ENCODE data around the gene NRIP1. TPM values are rescaled to one million over a fixed set of nuclear protein-coding genes. Genes with fewer than 3 reads are reported as not detected.

NRIP1 gene
- total and polyA plus RNA-seq, 2 of the 8 experiments (the other 6 are each of a cell fraction or from before 2014, with no cell fraction given), result 1.5 to 9.3 TPM

- Histone ChIP-seq H4K91ac (replicated peaks; ENCODE audit: insufficient read length, low read length) (no peak overlapping the region), H4K8ac (ENCODE audit: extremely low read depth, insufficient read depth, low read length) (no peak overlapping the region), H3K9ac (replicated peaks in 1 of 4; ENCODE audit: extremely low read depth in 1 of 4, low read depth in 3 of 4, low read length in 3 of 4) (no peak overlapping the region), H3K4me1 (replicated peaks in 1 of 4; ENCODE audit: control insufficient read depth in 3 of 4, insufficient read depth in 4 of 4, low read length in 3 of 4) (peaks cover 2 to 23% (median 12%) of the 10 kb centered on the region in 4 experiments; a peak in 5 of 7 replicates), H3K4ac (replicated peaks; ENCODE audit: insufficient read length, low read depth, low read length) (no peak overlapping the region), H3K4me2 (ENCODE audit: insufficient read depth in 1 of 2, low read depth in 2 of 2, low read length in 2 of 2) (no peak overlapping the region), H2AK5ac (ENCODE audit: low read depth, low read length) (no peak overlapping the region), H3K14ac (ENCODE audit: insufficient read length) (no peak overlapping the region), H3K36me3 (ENCODE audit: control insufficient read depth in 2 of 4, insufficient read depth in 4 of 4, low read length in 3 of 4) (no peaks in the 10 kb centered on the region), H3K23ac (ENCODE audit: insufficient read length) (no peak overlapping the region), H2BK15ac (ENCODE audit: low read length) (no peak overlapping the region), H3K27me3 (replicated peaks in 1 of 4; ENCODE audit: control insufficient read depth in 3 of 4, extremely low read depth in 1 of 4, insufficient read depth in 3 of 4, low read length in 3 of 4) (no peaks in the 10 kb centered on the region), H2BK20ac (ENCODE audit: low read length) (no peak overlapping the region), H3K23me2 (ENCODE audit: low read depth, low read length) (no peaks in the 10 kb centered on the region), H2AFZ (ENCODE audit: low read length) (no peak overlapping the region), H3K79me1 (ENCODE audit: low read depth, low read length) (no peaks in the 10 kb centered on the region), H4K20me1 (replicated peaks in 1 of 2; ENCODE audit: control insufficient read depth in 1 of 2, insufficient read depth in 2 of 2, low read length in 2 of 2) (no peaks in the 10 kb centered on the region), H2BK5ac (ENCODE audit: low read depth, low read length) (no peak overlapping the region), H4K5ac (ENCODE audit: insufficient read length, low read depth, low read length) (no peak overlapping the region), H3K4me3 (ENCODE audit: extremely low read depth in 1 of 4, insufficient read depth in 2 of 4, low read depth in 3 of 4, low read length in 4 of 4) (no peak overlapping the region), H3K27ac (ENCODE audit: low read depth, low read length) (no peak overlapping the region), H3K79me2 (ENCODE audit: control insufficient read depth in 1 of 2, insufficient read depth in 2 of 2, low read length in 2 of 2) (no peaks in the 10 kb centered on the region), H3K56ac (replicated peaks; ENCODE audit: insufficient read length, low read depth, low read length) (no peak overlapping the region), H2BK120ac (replicated peaks; ENCODE audit: low read depth, low read length) (no peak overlapping the region), H3K18ac (ENCODE audit: extremely low read depth, low read length) (no peak overlapping the region), H2BK12ac (ENCODE audit: low read depth, low read length) (no peak overlapping the region), H3K9me3 (ENCODE audit: insufficient read depth in 2 of 2, low read depth in 1 of 2, low read length in 1 of 2) (no peaks in the 10 kb centered on the region)
- ChIA-PET CTCF (ENCODE audit: partially characterized antibody) (no interaction called here), POLR2A (ENCODE audit: partially characterized antibody) (no interaction called here)
- TF ChIP-seq EP300 (IDR thresholded peaks at IDR 0.05; ENCODE audit: borderline replicate concordance in 1 of 2, low read depth in 2 of 2, low read length in 2 of 2), result no peak
- TF ChIP-seq POLR2A (IDR thresholded peaks at IDR 0.05; ENCODE audit: control extremely low read depth in 1 of 2, low read depth in 2 of 2, low read length in 2 of 2), result no peak
- TF ChIP-seq SP2 (IDR thresholded peaks at IDR 0.05; ENCODE audit: low read length), result no peak
- TF ChIP-seq SP4 (IDR thresholded peaks at IDR 0.05; ENCODE audit: low read length), result no peak
- TF ChIP-seq ATF3 (IDR thresholded peaks at IDR 0.05; ENCODE audit: insufficient read depth, low read depth, low read length), result no peak
- TF ChIP-seq ATF2 (IDR thresholded peaks at IDR 0.05; ENCODE audit: low read length), result no peak
- no peak for TF ChIP-seq JUN (IDR thresholded peaks at IDR 0.05; ENCODE audit: low read depth, low read length)
- no peak for TF ChIP-seq PHF8 (conservative IDR thresholded peaks at IDR 0.05; ENCODE audit: low read depth, low read length)
- 88% methylated on average over 2 of the region's 2 CpGs; no CpG with 5 or more reads in 1 of the 2 experiments for WGBS, 2 experiments (ENCODE audit: extremely low coverage in 1 of 2, insufficient coverage in 1 of 2, insufficient read length in 1 of 2, insufficient replicate concordance in 2 of 2, low coverage in 1 of 2, low lambda C conversion rate in 2 of 2, missing lambda C conversion rate in 1 of 2)
- no peak for FAIRE-seq
- DNase-seq (ENCODE audit: low read depth in 1 of 2, low spot score in 2 of 2), result no peak
These were observed 151.2 kb downstream of the NRIP1 start for GRCh38 chr21:14913638-14914037.
